GM23248 (cell line): Measurements from ENCODE around the gene CDNF.

Experiments used
- EZH2 ChIP-seq: fragments of 200-600 bp; sonication (generic); IDR thresholded peaks from 2 replicates; pipeline ENCODE4 v1.6.1; 2018; ENCODE audit warnings: antibody characterized with exemption, mild to moderate bottlenecking; ENCODE audit not compliant: insufficient read depth, poor library complexity, severe bottlenecking
- EZH2phosphoT487 ChIP-seq: fragments of 200-600 bp; sonication (generic); IDR thresholded peaks from 2 replicates; pipeline ENCODE4 v1.6.1; 2018; ENCODE audit warnings: antibody characterized with exemption, moderate library complexity, mild to moderate bottlenecking, low read depth; ENCODE audit not compliant: insufficient read depth

DNA sequence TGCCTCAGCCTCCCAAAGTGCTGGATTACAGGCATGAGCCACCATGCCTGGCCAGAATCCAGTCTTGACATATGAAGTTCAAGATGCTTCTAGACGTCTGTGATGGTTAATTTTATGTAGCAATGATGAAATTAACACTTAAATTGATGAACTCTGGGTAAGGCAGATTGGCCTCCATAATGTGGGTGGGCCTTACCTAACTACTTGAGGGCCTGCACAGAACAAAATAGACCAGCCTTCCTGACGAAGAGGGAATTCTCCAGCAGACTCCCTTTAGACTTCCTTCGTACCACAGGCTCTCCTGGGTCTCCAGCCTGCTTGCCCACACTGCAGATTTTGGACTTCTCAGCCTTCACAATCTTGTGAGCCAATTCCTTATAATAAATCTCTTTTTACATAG lies 4.7 kb downstream of the CDNF start:
- no peak for TF ChIP-seq EZH2
- TF ChIP-seq EZH2phosphoT487 = no peak
